Measurements from ENCODE around the gene MMP13.

- TF ChIP-seq, protein P1, sequence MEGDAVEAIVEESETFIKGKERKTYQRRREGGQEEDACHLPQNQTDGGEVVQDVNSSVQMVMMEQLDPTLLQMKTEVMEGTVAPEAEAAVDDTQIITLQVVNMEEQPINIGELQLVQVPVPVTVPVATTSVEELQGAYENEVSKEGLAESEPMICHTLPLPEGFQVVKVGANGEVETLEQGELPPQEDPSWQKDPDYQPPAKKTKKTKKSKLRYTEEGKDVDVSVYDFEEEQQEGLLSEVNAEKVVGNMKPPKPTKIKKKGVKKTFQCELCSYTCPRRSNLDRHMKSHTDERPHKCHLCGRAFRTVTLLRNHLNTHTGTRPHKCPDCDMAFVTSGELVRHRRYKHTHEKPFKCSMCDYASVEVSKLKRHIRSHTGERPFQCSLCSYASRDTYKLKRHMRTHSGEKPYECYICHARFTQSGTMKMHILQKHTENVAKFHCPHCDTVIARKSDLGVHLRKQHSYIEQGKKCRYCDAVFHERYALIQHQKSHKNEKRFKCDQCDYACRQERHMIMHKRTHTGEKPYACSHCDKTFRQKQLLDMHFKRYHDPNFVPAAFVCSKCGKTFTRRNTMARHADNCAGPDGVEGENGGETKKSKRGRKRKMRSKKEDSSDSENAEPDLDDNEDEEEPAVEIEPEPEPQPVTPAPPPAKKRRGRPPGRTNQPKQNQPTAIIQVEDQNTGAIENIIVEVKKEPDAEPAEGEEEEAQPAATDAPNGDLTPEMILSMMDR (optimal IDR thresholded peaks at IDR 0.05 in 1 of 3, IDR thresholded peaks at IDR 0.05 in 1 of 3, conservative IDR thresholded peaks at IDR 0.05 in 1 of 3; ENCODE audit: extremely low read depth in 1 of 3, insufficient read depth in 2 of 3, low read length in 3 of 3): no peak
- no peak for TF ChIP-seq EZH2 (IDR thresholded peaks at IDR 0.05; ENCODE audit: low read length)
Observed at GRCh38 chr11:102986815-102987214, 31.3 kb upstream of the MMP13 start.

Measured in keratinocyte (primary cell).